ENCODE results near the gene RBM7. TPM values are rescaled to one million over a fixed set of nuclear protein-coding genes. Genes with fewer than 3 reads are reported as not detected.

Gene RBM7
- total and polyA plus RNA-seq, 4 donors = 19.9 to 37.9 (median 29.7) TPM

DNA sequence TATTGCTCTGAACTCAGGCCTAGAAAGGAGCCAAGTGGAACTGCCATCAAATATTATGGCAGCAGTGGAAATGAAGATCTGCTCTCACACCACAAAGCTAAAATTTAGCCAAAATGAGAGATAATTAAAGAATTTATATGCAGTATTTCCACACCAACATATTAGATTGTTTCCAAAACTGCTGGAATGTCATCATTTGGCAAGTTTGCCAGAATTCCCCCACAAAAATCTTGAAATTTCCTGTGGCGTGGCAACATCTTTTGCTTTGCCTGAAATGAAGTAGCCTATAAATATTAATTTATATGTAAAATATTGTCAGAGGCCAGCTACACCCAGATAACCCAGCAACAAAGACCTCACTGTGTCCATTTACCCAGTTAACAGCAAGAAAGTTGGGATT, 13.9 kb upstream of the RBM7 start:
- H3K27me3 ChIP-seq (ENCODE audit: control insufficient read depth in 1 of 2, insufficient read depth in 2 of 2, low read length in 1 of 2) = no peaks in the 10 kb centered on the region
- no peak for ATAC-seq (ENCODE audit: low FRiP score)
- DNase-seq = no peak
- no peaks in the 10 kb centered on the region for H3K9me3 ChIP-seq (ENCODE audit: control insufficient read depth, low read length)
- no peaks in the 10 kb centered on the region for H3K36me3 ChIP-seq (ENCODE audit: control insufficient read depth in 1 of 2, insufficient read depth in 2 of 2, low read length in 1 of 2)
- intact Hi-C loops (cut with DNase I) = no loop called here
- no peak overlapping the region for H3K27ac ChIP-seq (ENCODE audit: low read depth in 1 of 2, low read length in 2 of 2)
- WGBS, 2 donors = 82 to 86% methylated on average over 1 of the region's 1 CpG
- no peaks in the 10 kb centered on the region for H3K4me1 ChIP-seq (ENCODE audit: control insufficient read depth in 1 of 2, insufficient read depth in 2 of 2, low read length in 2 of 2)
- no peak overlapping the region for H3K4me3 ChIP-seq (ENCODE audit: low read length in 2 of 2)

- Histone ChIP-seq H3K36me3 (ENCODE audit: control insufficient read depth in 1 of 2, insufficient read depth in 2 of 2, low read length in 1 of 2) (no peaks in the 10 kb centered on the region), H3K9me3 (ENCODE audit: control insufficient read depth, low read length) (no peaks in the 10 kb centered on the region), H3K4me1 (ENCODE audit: control insufficient read depth in 1 of 2, insufficient read depth in 2 of 2, low read length in 2 of 2) (no peaks in the 10 kb centered on the region), H3K27ac (ENCODE audit: low read depth in 1 of 2, low read length in 2 of 2) (no peak overlapping the region), H3K4me3 (ENCODE audit: low read length in 2 of 2) (no peak overlapping the region), H3K27me3 (ENCODE audit: control insufficient read depth in 1 of 2, insufficient read depth in 2 of 2, low read length in 1 of 2) (no peaks in the 10 kb centered on the region)
- no peak for DNase-seq
- intact Hi-C loops (cut with DNase I) = no loop called here
- no peak for ATAC-seq (ENCODE audit: low FRiP score)
- 83 to 88% methylated on average over 4 of the region's 4 CpGs for WGBS, 2 donors
These were observed 7.5 kb upstream of the RBM7 start for GRCh38 chr11:114392735-114393667.

DNA sequence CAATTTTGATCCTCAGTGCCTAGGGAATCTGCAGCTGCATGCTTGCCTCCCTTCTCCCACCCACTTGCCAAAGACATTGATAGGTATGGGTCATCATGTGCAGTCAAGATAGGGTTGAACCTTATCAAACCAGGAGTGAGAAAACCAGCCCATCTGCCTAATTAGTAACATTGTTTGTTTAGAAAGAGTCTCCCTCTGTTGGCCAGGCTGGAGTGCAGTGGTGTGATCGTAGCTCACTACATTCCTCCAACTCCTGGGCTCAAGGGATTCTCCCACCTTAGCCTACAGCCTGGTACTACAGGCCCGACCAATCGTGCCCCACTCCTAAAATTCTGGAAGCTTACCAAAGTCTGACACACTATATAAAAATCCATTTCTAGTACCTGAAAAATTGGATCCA, 4.7 kb upstream of the RBM7 start:
- intact Hi-C loops (cut with DNase I) = loop anchor here in 1 of 2 donors (5.0 kb wide), 1 partner anchor 48 kb away; no protein-coding TSS in a partner anchor
- no peaks in the 10 kb centered on the region for H3K9me3 ChIP-seq (ENCODE audit: control insufficient read depth, low read length)
- no peaks in the 10 kb centered on the region for H3K36me3 ChIP-seq (ENCODE audit: control insufficient read depth in 1 of 2, insufficient read depth in 2 of 2, low read length in 1 of 2)
- DNase-seq = no peak
- no peaks in the 10 kb centered on the region for H3K27me3 ChIP-seq (ENCODE audit: control insufficient read depth in 1 of 2, insufficient read depth in 2 of 2, low read length in 1 of 2)
- WGBS, 2 donors = 35 to 41% methylated on average over 3 of the region's 3 CpGs
- ATAC-seq (ENCODE audit: low FRiP score) = no peak
- no peak overlapping the region for H3K27ac ChIP-seq (ENCODE audit: low read depth in 1 of 2, low read length in 2 of 2)
- H3K4me1 ChIP-seq (ENCODE audit: control insufficient read depth in 1 of 2, insufficient read depth in 2 of 2, low read length in 2 of 2) = peaks cover 0 to 4% of the 10 kb centered on the region in 2 donors
- H3K4me3 ChIP-seq (ENCODE audit: low read length in 2 of 2) = no peak overlapping the region

- no peak overlapping the region for H3K4me3 ChIP-seq (ENCODE audit: low read length in 2 of 2)
- DNase-seq = no peak
- ATAC-seq (ENCODE audit: low FRiP score) = no peak
- H3K9me3 ChIP-seq (ENCODE audit: control insufficient read depth, low read length) = no peaks in the 10 kb centered on the region
- H3K36me3 ChIP-seq (ENCODE audit: control insufficient read depth in 1 of 2, insufficient read depth in 2 of 2, low read length in 1 of 2) = no peaks in the 10 kb centered on the region
- H3K27me3 ChIP-seq (ENCODE audit: control insufficient read depth in 1 of 2, insufficient read depth in 2 of 2, low read length in 1 of 2) = no peaks in the 10 kb centered on the region
- intact Hi-C loops (cut with DNase I) = loop anchor here in 1 of 2 donors (5.0 kb wide), 1 partner anchor 50 kb away; no protein-coding TSS in a partner anchor
- peaks cover 0 to 4% of the 10 kb centered on the region in 2 donors for H3K4me1 ChIP-seq (ENCODE audit: control insufficient read depth in 1 of 2, insufficient read depth in 2 of 2, low read length in 2 of 2)
- H3K27ac ChIP-seq (ENCODE audit: low read depth in 1 of 2, low read length in 2 of 2) = no peak overlapping the region
These were observed 3.5 kb upstream of the RBM7 start for GRCh38 chr11:114396916-114397315.

DNA sequence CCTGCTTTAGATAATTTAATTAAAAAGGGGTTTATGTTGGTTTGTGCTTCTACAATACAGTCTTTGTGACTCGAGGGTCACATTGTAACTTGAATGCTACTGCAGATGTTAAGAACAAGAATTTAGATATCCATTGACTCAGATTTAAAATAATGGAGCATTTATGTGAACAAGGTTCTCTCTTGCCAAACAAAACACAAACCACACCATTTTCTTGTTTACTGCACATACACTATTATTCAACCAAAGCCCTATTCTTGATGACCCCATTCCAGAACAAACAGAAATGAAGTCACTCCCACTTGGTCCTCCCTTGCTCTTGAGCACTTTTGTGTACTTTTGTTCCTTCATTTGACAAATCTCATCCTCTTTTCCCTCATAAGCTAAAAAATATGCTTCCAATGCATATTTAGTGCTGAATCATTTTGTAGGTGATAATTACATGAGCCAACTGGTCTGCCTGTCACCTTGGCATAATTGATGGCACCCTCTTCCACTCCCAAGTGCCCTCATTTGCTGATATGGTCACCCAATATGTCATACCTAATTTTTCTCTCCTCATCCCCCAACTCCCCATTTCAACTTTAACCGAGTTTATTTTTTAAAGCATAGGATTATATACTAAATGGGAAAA, 3.0 kb upstream of the RBM7 start:
- DNase-seq = no peak
- intact Hi-C loops (cut with DNase I) = loop anchor here in 1 of 2 donors (5.0 kb wide), 1 partner anchor 50 kb away; no protein-coding TSS in a partner anchor

DNA sequence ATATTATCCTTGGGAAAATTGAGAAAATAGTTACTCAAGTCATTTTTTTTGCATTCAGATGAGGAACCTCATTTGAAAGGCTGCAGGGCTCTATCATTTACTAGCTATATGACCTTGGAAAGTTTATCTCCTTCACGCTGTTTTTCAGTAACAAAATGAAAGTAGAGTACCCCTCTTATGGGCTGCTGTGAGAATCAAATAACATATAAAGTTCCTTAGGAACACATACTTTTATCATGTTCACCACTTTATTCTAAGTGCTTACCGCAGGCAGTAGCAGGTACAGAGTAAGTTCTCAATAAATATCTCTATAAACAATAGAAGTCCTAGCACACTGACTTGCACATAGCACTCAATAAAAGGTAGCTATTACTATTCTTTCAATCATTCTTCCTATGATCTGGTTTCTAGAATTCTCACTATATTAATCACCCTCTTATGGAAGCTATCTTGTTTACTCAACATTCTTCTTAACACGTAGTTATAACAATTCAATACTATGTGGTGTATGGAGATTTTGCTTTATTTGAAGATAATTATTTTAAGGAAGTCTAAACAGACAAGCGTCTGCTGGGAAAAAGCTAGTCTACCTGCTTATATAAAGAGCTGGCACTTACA, 2.1 kb upstream of the RBM7 start:
- Histone ChIP-seq H3K27me3 (ENCODE audit: control insufficient read depth in 1 of 2, insufficient read depth in 2 of 2, low read length in 1 of 2) (no peaks in the 10 kb centered on the region), H3K4me3 (ENCODE audit: low read length in 2 of 2) (no peak overlapping the region), H3K36me3 (ENCODE audit: control insufficient read depth in 1 of 2, insufficient read depth in 2 of 2, low read length in 1 of 2) (no peaks in the 10 kb centered on the region), H3K4me1 (ENCODE audit: control insufficient read depth in 1 of 2, insufficient read depth in 2 of 2, low read length in 2 of 2) (peaks cover 0 to 4% of the 10 kb centered on the region in 2 donors), H3K27ac (ENCODE audit: low read depth in 1 of 2, low read length in 2 of 2) (no peak overlapping the region), H3K9me3 (ENCODE audit: control insufficient read depth, low read length) (no peaks in the 10 kb centered on the region)
- ATAC-seq (ENCODE audit: low FRiP score) (no peak), DNase-seq (no peak)
- 76 to 85% methylated on average over 4 of the region's 4 CpGs for WGBS, 2 donors
- intact Hi-C loops (cut with DNase I) = loop anchor here in 1 of 2 donors (5.0 kb wide), 1 partner anchor 51 kb away; no protein-coding TSS in a partner anchor

More for the DNA sequence above, 3.0 kb upstream of the RBM7 start:
- no peak for ATAC-seq (ENCODE audit: low FRiP score)
- no peaks in the 10 kb centered on the region for H3K9me3 ChIP-seq (ENCODE audit: control insufficient read depth, low read length)
- peaks cover 0 to 4% of the 10 kb centered on the region in 2 donors for H3K4me1 ChIP-seq (ENCODE audit: control insufficient read depth in 1 of 2, insufficient read depth in 2 of 2, low read length in 2 of 2)
- H3K36me3 ChIP-seq (ENCODE audit: control insufficient read depth in 1 of 2, insufficient read depth in 2 of 2, low read length in 1 of 2) = no peaks in the 10 kb centered on the region
- H3K27me3 ChIP-seq (ENCODE audit: control insufficient read depth in 1 of 2, insufficient read depth in 2 of 2, low read length in 1 of 2) = no peaks in the 10 kb centered on the region
- H3K27ac ChIP-seq (ENCODE audit: low read depth in 1 of 2, low read length in 2 of 2) = no peak overlapping the region
- WGBS, 2 donors = 81 to 82% methylated on average over 2 of the region's 2 CpGs
- H3K4me3 ChIP-seq (ENCODE audit: low read length in 2 of 2) = no peak overlapping the region

GRCh38 chr11:114399490-114400215, 813 bp upstream of the RBM7 start:
- Histone ChIP-seq H3K27ac (ENCODE audit: low read depth in 1 of 2, low read length in 2 of 2) (peak overlapping the region; percentile 19 to 83), H3K4me1 (ENCODE audit: control insufficient read depth in 1 of 2, insufficient read depth in 2 of 2, low read length in 2 of 2) (peaks cover 1 to 4% of the 10 kb centered on the region in 2 donors), H3K9me3 (ENCODE audit: control insufficient read depth, low read length) (no peaks in the 10 kb centered on the region), H3K27me3 (ENCODE audit: control insufficient read depth in 1 of 2, insufficient read depth in 2 of 2, low read length in 1 of 2) (no peaks in the 10 kb centered on the region), H3K4me3 (ENCODE audit: low read length in 2 of 2) (peak overlapping the region; percentile 1 to 3), H3K36me3 (ENCODE audit: control insufficient read depth in 1 of 2, insufficient read depth in 2 of 2, low read length in 1 of 2) (no peaks in the 10 kb centered on the region)
- ATAC-seq (ENCODE audit: low FRiP score) = peak; percentile 71
- WGBS, 2 donors = 3 to 4% methylated on average over 29 of the region's 29 CpGs
- intact Hi-C loops (cut with DNase I) = loop anchor here (2.0 to 10.0 kb wide), 7 partner anchors 32 to 117 kb away; partner anchors contain the start of genes REXO2 (in 2 of the 2) and NNMT (in 1 of the 2)
- peak in 1 of 2 donors; percentile 91 for DNase-seq

- 0 to 1% methylated on average over 8 of the region's 8 CpGs for WGBS, 2 donors
- intact Hi-C loops (cut with DNase I) = loop anchor here (2.0 to 10.0 kb wide), 6 partner anchors 34 to 119 kb away; partner anchors contain the start of genes REXO2 (in 2 of the 2) and NNMT (in 1 of the 2)
- peaks cover 1 to 4% of the 10 kb centered on the region in 2 donors for H3K4me1 ChIP-seq (ENCODE audit: control insufficient read depth in 1 of 2, insufficient read depth in 2 of 2, low read length in 2 of 2)
- DNase-seq (no peak), ATAC-seq (ENCODE audit: low FRiP score) (no peak)
- H3K36me3 ChIP-seq (ENCODE audit: control insufficient read depth in 1 of 2, insufficient read depth in 2 of 2, low read length in 1 of 2) = no peaks in the 10 kb centered on the region
- peak overlapping the region; percentile 79 to 94 for H3K27ac ChIP-seq (ENCODE audit: low read depth in 1 of 2, low read length in 2 of 2)
- H3K27me3 ChIP-seq (ENCODE audit: control insufficient read depth in 1 of 2, insufficient read depth in 2 of 2, low read length in 1 of 2) = no peaks in the 10 kb centered on the region
- H3K4me3 ChIP-seq (ENCODE audit: low read length in 2 of 2) = peak overlapping the region; percentile 82 to 84
- no peaks in the 10 kb centered on the region for H3K9me3 ChIP-seq (ENCODE audit: control insufficient read depth, low read length)
These were observed 403 bp downstream of the RBM7 start for GRCh38 chr11:114400915-114401223.
